ENCODE results near the gene BSPRY.
"Not testable (repeated sequence)": the region's sequence is repeated elsewhere in the genome, so short reads cannot be mapped to it uniquely, and the experiment has no call there.

The BSPRY gene

DNA sequence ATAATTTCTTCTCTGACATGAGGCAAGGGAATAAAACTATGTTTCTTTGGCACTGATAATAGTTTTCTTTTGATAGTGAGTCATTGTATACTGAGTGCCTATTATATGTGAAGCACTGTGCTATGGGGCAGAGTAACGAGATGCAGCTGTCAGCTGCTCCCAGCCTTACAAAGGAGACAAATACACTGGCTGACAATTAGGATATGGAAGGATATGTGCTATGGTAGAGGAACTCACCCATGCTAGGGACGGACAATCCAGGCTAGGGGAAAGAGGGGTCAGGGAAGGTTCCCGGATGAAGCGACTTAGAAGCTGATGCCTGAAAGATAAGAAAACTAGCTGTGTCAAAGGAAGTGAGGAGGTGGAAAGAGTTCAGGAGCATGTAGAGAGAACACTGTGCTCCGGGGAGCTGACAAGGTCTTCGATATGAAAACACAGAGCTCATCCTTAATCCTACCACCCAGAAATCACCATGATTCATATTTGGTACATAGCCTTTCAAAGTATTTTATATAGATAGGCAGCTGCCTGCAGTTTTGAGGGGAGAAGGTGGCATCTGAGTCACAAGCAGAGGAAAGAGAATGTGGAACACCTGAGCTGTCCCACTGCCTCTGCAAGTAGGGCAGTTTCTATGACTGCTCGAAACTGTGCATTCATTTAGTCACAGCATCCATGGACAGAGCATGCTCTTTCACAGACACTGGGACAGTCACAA is 12.1 kb downstream of the BSPRY start:
- Histone ChIP-seq H3K27ac (replicated peaks) (no peak overlapping the region), H3K4me3 (replicated peaks; ENCODE audit: insufficient read depth, low read length) (no peak overlapping the region), H3K27me3 (ENCODE audit: insufficient read depth, poor library complexity, severe bottlenecking) (no peaks in the 10 kb centered on the region)
- DNase-seq (ENCODE audit: low read depth in 1 of 2, low spot score in 1 of 2): no peak
- TF ChIP-seq POLR2AphosphoS5 (IDR thresholded peaks at IDR 0.05; ENCODE audit: low read depth) (no peak), CTCF (IDR thresholded peaks at IDR 0.05; ENCODE audit: insufficient read depth, low read length) (no peak), GABPA (IDR thresholded peaks at IDR 0.05; ENCODE audit: low read depth) (no peak), SPI1 (IDR thresholded peaks at IDR 0.05; ENCODE audit: borderline replicate concordance, low read depth) (no peak)
- TF ChIP-seq, protein P1, sequence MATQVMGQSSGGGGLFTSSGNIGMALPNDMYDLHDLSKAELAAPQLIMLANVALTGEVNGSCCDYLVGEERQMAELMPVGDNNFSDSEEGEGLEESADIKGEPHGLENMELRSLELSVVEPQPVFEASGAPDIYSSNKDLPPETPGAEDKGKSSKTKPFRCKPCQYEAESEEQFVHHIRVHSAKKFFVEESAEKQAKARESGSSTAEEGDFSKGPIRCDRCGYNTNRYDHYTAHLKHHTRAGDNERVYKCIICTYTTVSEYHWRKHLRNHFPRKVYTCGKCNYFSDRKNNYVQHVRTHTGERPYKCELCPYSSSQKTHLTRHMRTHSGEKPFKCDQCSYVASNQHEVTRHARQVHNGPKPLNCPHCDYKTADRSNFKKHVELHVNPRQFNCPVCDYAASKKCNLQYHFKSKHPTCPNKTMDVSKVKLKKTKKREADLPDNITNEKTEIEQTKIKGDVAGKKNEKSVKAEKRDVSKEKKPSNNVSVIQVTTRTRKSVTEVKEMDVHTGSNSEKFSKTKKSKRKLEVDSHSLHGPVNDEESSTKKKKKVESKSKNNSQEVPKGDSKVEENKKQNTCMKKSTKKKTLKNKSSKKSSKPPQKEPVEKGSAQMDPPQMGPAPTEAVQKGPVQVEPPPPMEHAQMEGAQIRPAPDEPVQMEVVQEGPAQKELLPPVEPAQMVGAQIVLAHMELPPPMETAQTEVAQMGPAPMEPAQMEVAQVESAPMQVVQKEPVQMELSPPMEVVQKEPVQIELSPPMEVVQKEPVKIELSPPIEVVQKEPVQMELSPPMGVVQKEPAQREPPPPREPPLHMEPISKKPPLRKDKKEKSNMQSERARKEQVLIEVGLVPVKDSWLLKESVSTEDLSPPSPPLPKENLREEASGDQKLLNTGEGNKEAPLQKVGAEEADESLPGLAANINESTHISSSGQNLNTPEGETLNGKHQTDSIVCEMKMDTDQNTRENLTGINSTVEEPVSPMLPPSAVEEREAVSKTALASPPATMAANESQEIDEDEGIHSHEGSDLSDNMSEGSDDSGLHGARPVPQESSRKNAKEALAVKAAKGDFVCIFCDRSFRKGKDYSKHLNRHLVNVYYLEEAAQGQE (IDR thresholded peaks at IDR 0.05; ENCODE audit: insufficient replicate concordance, low read depth): no peak

GRCh38 chr9:113363336-113363735 is 14.0 kb downstream of the BSPRY start:
- Histone ChIP-seq H3K27me3 (ENCODE audit: insufficient read depth, poor library complexity, severe bottlenecking) (no peaks in the 10 kb centered on the region), H3K27ac (replicated peaks) (no peak overlapping the region), H3K4me3 (replicated peaks; ENCODE audit: insufficient read depth, low read length) (no peak overlapping the region)
- TF ChIP-seq SPI1 (IDR thresholded peaks at IDR 0.05; ENCODE audit: borderline replicate concordance, low read depth) (no peak), POLR2AphosphoS5 (IDR thresholded peaks at IDR 0.05; ENCODE audit: low read depth) (no peak), CTCF (IDR thresholded peaks at IDR 0.05; ENCODE audit: insufficient read depth, low read length) (no peak), GABPA (IDR thresholded peaks at IDR 0.05; ENCODE audit: low read depth) (no peak)
- TF ChIP-seq, protein P1 (IDR thresholded peaks at IDR 0.05; ENCODE audit: insufficient replicate concordance, low read depth): no peak
- no peak for DNase-seq (ENCODE audit: low read depth in 1 of 2, low spot score in 1 of 2)

DNA sequence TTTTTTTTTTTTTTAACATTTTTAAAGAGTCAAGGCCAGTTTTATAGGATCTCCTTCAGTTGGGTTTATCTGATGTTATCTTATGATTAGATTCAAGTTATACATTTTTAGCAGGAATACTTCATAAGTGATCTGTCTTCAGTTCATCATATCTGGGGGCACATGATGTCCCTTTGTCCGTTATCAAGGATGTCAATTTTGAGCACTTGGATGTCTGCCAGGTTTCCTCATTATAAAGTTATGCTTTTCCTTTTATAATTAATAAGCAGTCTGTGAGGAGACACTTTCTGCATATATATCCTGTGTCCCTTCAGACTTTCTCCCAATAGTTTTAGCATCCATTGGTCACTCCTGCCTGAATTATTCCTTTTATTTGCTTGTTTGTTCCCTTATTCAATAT is 15.6 kb downstream of the BSPRY start:
- H3K4me3 ChIP-seq (replicated peaks; ENCODE audit: insufficient read depth, low read length): no peak overlapping the region
- no peak for TF ChIP-seq GABPA (IDR thresholded peaks at IDR 0.05; ENCODE audit: low read depth)
- no peaks in the 10 kb centered on the region for H3K27me3 ChIP-seq (ENCODE audit: insufficient read depth, poor library complexity, severe bottlenecking)
- H3K27ac ChIP-seq (replicated peaks): peak overlapping the region; percentile 64
- DNase-seq (ENCODE audit: low read depth in 1 of 2, low spot score in 1 of 2): no peak

DNA sequence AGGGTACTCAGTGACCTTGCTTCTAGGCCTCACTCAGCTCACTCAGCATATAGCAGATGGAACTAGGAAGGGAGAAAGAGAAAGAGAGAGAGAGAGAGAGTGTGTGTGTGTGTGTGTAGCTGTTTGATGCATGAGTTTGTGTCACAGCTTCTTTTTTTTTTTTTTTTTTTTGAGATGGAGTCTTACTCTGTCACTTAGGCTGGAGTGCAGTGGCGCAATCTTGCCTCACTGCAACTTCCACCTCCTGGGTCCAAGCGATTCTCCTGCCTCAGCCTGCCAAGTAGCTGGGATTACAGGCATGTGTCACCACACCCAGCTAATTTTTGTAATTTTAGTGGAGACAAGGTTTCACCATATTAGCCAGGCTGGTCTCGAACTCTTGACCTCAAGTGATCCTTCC is 16.3 kb downstream of the BSPRY start:
- H3K4me3 ChIP-seq (replicated peaks; ENCODE audit: insufficient read depth, low read length); H3K27me3 ChIP-seq (ENCODE audit: insufficient read depth, poor library complexity, severe bottlenecking): not testable (repeated sequence)
- peak; percentile 57 to 89 for DNase-seq (ENCODE audit: low read depth in 1 of 2, low spot score in 1 of 2)
- peak overlapping the region; percentile 64 for H3K27ac ChIP-seq (replicated peaks)

Measured in HL-60 (cell line).